PC-3 (cell line): ENCODE data around the gene ANKRD10.

Source experiments
- CTCF ChIP-seq: fragments of 300-600 bp; sonication (generic); conservative IDR thresholded peaks from 2 replicates; pipeline ENCODE4 v1.5.1; 2017; ENCODE audit warnings: antibody characterized with exemption, low read depth, mild to moderate bottlenecking, low read length
- EZH2 ChIP-seq: fragments of 300-600 bp; sonication (generic); IDR thresholded peaks from one replicate; pipeline ENCODE4 v1.6.1; 2017; ENCODE audit warnings: antibody characterized with exemption, mild to moderate bottlenecking, low read length; ENCODE audit not compliant: unreplicated experiment

DNA sequence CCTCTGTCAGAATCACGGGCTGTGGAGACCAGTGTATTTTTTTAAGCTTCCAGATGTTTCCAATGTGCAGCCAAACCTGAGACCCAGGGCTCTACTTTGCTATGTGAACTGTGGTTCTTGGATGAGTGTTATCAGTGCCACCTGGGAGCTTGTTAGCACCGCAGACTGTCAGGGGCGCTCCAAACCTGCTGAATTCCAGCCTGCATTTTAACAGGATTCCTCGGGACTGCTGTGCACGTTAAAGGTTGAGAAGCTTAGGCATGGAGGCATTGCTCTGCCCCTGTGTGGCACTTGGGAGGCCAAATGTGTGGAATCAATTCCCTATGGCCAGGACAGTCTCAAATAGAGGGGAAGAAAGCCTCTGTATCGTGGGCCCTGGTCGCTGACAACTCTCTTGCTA is 80.3 kb downstream of the ANKRD10 start:
- TF ChIP-seq CTCF, result no peak
- no peak for TF ChIP-seq EZH2
